CD4-positive, alpha-beta T cell treated with Interleukin-10 for 1 hour (primary cell): ENCODE results near the gene GABBR1.
"Not testable (repeated sequence)": the region's sequence is repeated elsewhere in the genome, so short reads cannot be mapped to it uniquely, and the experiment has no call there.

ENCODE experiments used
- DNase-seq: peaks from one replicate; pipeline ENCODE4 v3.0.0-alpha.2; 2020

Gene GABBR1

GRCh38 chr6:29632789-29633533, at the start of gene GABBR1:
Gene GABBR1, minus strand, starts transcription at chr6:29633183. Its CDS starts 798 bp downstream, at chr6:29632385.
- peak; percentile 75 for DNase-seq

- DNase-seq, result no peak
These were observed 48.8 kb upstream of the GABBR1 start for GRCh38 chr6:29681811-29682210.

- no peak for DNase-seq
These were observed 47.9 kb upstream of the GABBR1 start, which contains the start of gene ZFP57 for GRCh38 chr6:29680904-29681303. Gene ZFP57, minus strand, starts transcription at chr6:29681152. Its CDS starts 4,149 bp downstream, at chr6:29677003.

- no peak for DNase-seq
These were observed 47.4 kb upstream of the GABBR1 start for GRCh38 chr6:29680416-29680815.

GRCh38 chr6:29679962-29680361, 47.0 kb upstream of the GABBR1 start:
- no peak for DNase-seq

- DNase-seq, result no peak
These were observed 45.1 kb upstream of the GABBR1 start for GRCh38 chr6:29678114-29678513.

GRCh38 chr6:29676981-29677601, 44.1 kb upstream of the GABBR1 start:
- no peak for DNase-seq

GRCh38 chr6:29675561-29675960, 42.6 kb upstream of the GABBR1 start:
- no peak for DNase-seq

GRCh38 chr6:29674008-29674407, 41.0 kb upstream of the GABBR1 start:
- no peak for DNase-seq

- DNase-seq, result no peak
These were observed 40.2 kb upstream of the GABBR1 start for GRCh38 chr6:29673161-29673560.

GRCh38 chr6:29672116-29672515, 39.1 kb upstream of the GABBR1 start:
- DNase-seq, result not testable (repeated sequence)

- DNase-seq, result no peak
These were observed 38.0 kb upstream of the GABBR1 start for GRCh38 chr6:29671026-29671425.

- no peak for DNase-seq
These were observed 34.2 kb upstream of the GABBR1 start for GRCh38 chr6:29667158-29667557.

- no peak for DNase-seq
These were observed 33.8 kb upstream of the GABBR1 start for GRCh38 chr6:29666826-29667130.

- DNase-seq, result no peak
These were observed 33.2 kb upstream of the GABBR1 start for GRCh38 chr6:29665942-29666825.

GRCh38 chr6:29663300-29664042, 30.5 kb upstream of the GABBR1 start:
- DNase-seq, result no peak

- not testable (repeated sequence) for DNase-seq
These were observed 28.6 kb upstream of the GABBR1 start for GRCh38 chr6:29661502-29662141.

GRCh38 chr6:29661071-29661470, 28.1 kb upstream of the GABBR1 start:
- DNase-seq, result no peak

GRCh38 chr6:29656798-29657197, 23.8 kb upstream of the GABBR1 start, which contains the start of gene MOG:
Gene MOG, plus strand, starts transcription at chr6:29657092. Its CDS starts 118 bp downstream, at chr6:29657210.
- DNase-seq, result no peak

GRCh38 chr6:29656157-29656556, 23.2 kb upstream of the GABBR1 start:
- DNase-seq, result no peak

- DNase-seq, result no peak
These were observed 22.7 kb upstream of the GABBR1 start for GRCh38 chr6:29655658-29656057.

- DNase-seq, result peak; percentile 78
These were observed 20.6 kb upstream of the GABBR1 start for GRCh38 chr6:29653452-29654038.
